GM11168 (cell line): ENCODE measurements around the gene ABHD2.
"Not testable (repeated sequence)": the region's sequence is repeated elsewhere in the genome, so short reads cannot be mapped to it uniquely, and the experiment has no call there.

ENCODE experiments used
- in situ Hi-C: fragments of 300-500 bp; cut with MboI; formaldehyde crosslinking; loops from one replicate; pipeline ENCODE4 v1.12.0; 2022; ENCODE audit warnings: low sequenced_read_pairs; ENCODE audit not compliant: unreplicated experiment

Gene ABHD2

GRCh38 chr15:89115547-89115946 is 27.3 kb downstream of the ABHD2 start:
- in situ Hi-C loops, result no loop called here

GRCh38 chr15:89116404-89116803 is 28.1 kb downstream of the ABHD2 start:
- in situ Hi-C loops, result no loop called here

- in situ Hi-C loops, result no loop called here
Observed at GRCh38 chr15:89117790-89118189, 29.5 kb downstream of the ABHD2 start.

- in situ Hi-C loops, result no loop called here
Observed at GRCh38 chr15:89118481-89118989, 30.3 kb downstream of the ABHD2 start.

- in situ Hi-C loops, result no loop called here
Observed at GRCh38 chr15:89119489-89120478, 31.5 kb downstream of the ABHD2 start.

- in situ Hi-C loops, result not testable (repeated sequence)
Observed at GRCh38 chr15:89120479-89121000, 32.3 kb downstream of the ABHD2 start.

GRCh38 chr15:89121414-89121813 is 33.2 kb downstream of the ABHD2 start:
- in situ Hi-C loops, result no loop called here

GRCh38 chr15:89122505-89123180 is 34.4 kb downstream of the ABHD2 start:
- in situ Hi-C loops, result no loop called here

GRCh38 chr15:89123181-89123525 is 34.9 kb downstream of the ABHD2 start:
- in situ Hi-C loops, result no loop called here

- in situ Hi-C loops, result no loop called here
Observed at GRCh38 chr15:89125088-89125826, 37.0 kb downstream of the ABHD2 start.

- in situ Hi-C loops, result no loop called here
Observed at GRCh38 chr15:89126009-89126408, 37.8 kb downstream of the ABHD2 start.

GRCh38 chr15:89127054-89127702 is 38.9 kb downstream of the ABHD2 start:
- in situ Hi-C loops, result no loop called here

GRCh38 chr15:89128320-89129122 is 40.3 kb downstream of the ABHD2 start:
- in situ Hi-C loops, result no loop called here

- in situ Hi-C loops, result no loop called here
Observed at GRCh38 chr15:89129123-89129815, 41.0 kb downstream of the ABHD2 start.

- in situ Hi-C loops, result no loop called here
Observed at GRCh38 chr15:89129816-89130134, 41.5 kb downstream of the ABHD2 start.

- in situ Hi-C loops, result no loop called here
Observed at GRCh38 chr15:89130201-89130600, 41.9 kb downstream of the ABHD2 start.

- in situ Hi-C loops, result no loop called here
Observed at GRCh38 chr15:89131731-89132130, 43.5 kb downstream of the ABHD2 start.

- in situ Hi-C loops, result no loop called here
Observed at GRCh38 chr15:89132611-89133507, 44.6 kb downstream of the ABHD2 start.
